ENCODE measurements around the gene DNAH6.

DNA sequence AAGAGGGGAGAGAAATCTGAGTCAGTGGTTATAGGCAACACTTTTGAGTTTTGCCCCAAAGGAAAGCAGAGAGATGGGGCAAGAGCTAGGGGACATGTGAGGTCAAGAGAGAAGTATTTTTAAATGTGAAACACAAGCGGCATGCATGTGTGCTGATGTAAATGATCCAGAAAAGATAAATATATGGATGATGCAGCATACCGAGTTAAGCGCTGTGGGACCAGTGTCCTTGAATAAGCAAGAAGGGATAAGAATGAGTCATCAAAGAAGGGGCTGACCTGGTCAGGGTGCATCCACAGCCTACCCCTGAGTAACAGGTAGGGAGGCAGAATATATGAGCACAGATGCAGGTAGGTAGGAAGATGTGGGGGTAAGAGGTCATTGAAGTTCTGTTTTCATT is 183.7 kb downstream of the DNAH6 start:
- TF ChIP-seq, protein P1, sequence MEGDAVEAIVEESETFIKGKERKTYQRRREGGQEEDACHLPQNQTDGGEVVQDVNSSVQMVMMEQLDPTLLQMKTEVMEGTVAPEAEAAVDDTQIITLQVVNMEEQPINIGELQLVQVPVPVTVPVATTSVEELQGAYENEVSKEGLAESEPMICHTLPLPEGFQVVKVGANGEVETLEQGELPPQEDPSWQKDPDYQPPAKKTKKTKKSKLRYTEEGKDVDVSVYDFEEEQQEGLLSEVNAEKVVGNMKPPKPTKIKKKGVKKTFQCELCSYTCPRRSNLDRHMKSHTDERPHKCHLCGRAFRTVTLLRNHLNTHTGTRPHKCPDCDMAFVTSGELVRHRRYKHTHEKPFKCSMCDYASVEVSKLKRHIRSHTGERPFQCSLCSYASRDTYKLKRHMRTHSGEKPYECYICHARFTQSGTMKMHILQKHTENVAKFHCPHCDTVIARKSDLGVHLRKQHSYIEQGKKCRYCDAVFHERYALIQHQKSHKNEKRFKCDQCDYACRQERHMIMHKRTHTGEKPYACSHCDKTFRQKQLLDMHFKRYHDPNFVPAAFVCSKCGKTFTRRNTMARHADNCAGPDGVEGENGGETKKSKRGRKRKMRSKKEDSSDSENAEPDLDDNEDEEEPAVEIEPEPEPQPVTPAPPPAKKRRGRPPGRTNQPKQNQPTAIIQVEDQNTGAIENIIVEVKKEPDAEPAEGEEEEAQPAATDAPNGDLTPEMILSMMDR (IDR thresholded peaks at IDR 0.05) = no peak
- TF ChIP-seq POLR2A (IDR thresholded peaks at IDR 0.05) (no peak), POLR2AphosphoS5 (IDR thresholded peaks at IDR 0.05) (no peak)
